Stomach smooth muscle (tissue), 2 donors: ENCODE data around the gene PTPN11.

ENCODE experiments used
- H3K27ac ChIP-seq: one replicate; pipeline ENCODE4 v1.7.0; 2013; ENCODE audit warnings: mild to moderate bottlenecking, low read length, inconsistent platforms
- H3K27me3 ChIP-seq, 2 donors: one replicate each; pipeline ENCODE4 v1.7.0; 2013; ENCODE audit warnings: low read length in 2 of 2; ENCODE audit not compliant: insufficient read depth in 2 of 2, control insufficient read depth in 1 of 2
- H3K36me3 ChIP-seq, 2 donors: one replicate each; pipeline ENCODE4 v1.7.0; 2013; ENCODE audit warnings: low read length in 2 of 2; ENCODE audit not compliant: control insufficient read depth in 2 of 2, insufficient read depth in 2 of 2
- H3K4me1 ChIP-seq: one replicate; pipeline ENCODE4 v1.7.0; 2013; ENCODE audit warnings: low read length; ENCODE audit not compliant: control insufficient read depth, insufficient read depth
- H3K4me3 ChIP-seq, 2 donors: one replicate each; pipeline ENCODE4 v1.7.0; 2013; ENCODE audit warnings: low read length in 2 of 2
- H3K9ac ChIP-seq, 2 donors: one replicate each; pipeline ENCODE4 v1.7.0; 2013; ENCODE audit warnings: low read length in 2 of 2, mild to moderate bottlenecking in 1 of 2
- H3K9me3 ChIP-seq, 2 donors: one replicate each; pipeline ENCODE4 v1.7.0; 2013; ENCODE audit warnings: low read length in 2 of 2; ENCODE audit not compliant: control insufficient read depth in 2 of 2
- donor health status: healthy.
- donor health status: Pancreatic carcinoma.

The PTPN11 gene

GRCh38 chr12:112479413-112479812, 60.7 kb downstream of the PTPN11 start:
- no peaks in the 10 kb centered on the region for H3K9me3 ChIP-seq
- H3K36me3 ChIP-seq = peaks cover 44 to 49% of the 10 kb centered on the region in 2 donors
- no peak overlapping the region for H3K9ac ChIP-seq
- H3K4me3 ChIP-seq = no peak overlapping the region
- no peaks in the 10 kb centered on the region for H3K27me3 ChIP-seq
- no peak overlapping the region for H3K27ac ChIP-seq
- no peaks in the 10 kb centered on the region for H3K4me1 ChIP-seq

DNA sequence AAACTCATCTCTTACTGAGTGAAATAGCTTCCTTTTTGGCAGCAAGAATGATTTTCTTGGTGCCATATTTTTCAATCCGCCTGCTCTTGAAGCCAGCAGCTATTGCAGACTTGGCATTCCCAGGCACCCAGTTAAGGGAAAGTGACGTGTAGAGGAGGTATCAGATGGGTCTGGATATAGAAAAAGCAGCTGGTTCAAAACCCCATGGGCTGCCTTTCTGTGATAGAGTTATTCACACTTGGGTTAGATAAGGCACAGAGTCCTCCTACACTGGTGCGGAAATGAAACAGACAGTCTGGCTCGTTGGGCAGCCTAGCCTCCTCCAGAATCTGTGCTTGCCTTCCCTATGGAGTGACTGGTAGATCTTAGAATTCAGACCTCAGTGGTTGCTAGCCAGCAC, 62.2 kb downstream of the PTPN11 start:
- H3K9ac ChIP-seq = no peak overlapping the region
- H3K27ac ChIP-seq = no peak overlapping the region
- no peaks in the 10 kb centered on the region for H3K27me3 ChIP-seq
- H3K9me3 ChIP-seq = no peaks in the 10 kb centered on the region
- no peak overlapping the region for H3K4me3 ChIP-seq
- peaks cover 35 to 43% of the 10 kb centered on the region in 2 donors for H3K36me3 ChIP-seq
- no peaks in the 10 kb centered on the region for H3K4me1 ChIP-seq

- H3K36me3 ChIP-seq = peaks cover 42 to 47% of the 10 kb centered on the region in 2 donors
- no peaks in the 10 kb centered on the region for H3K9me3 ChIP-seq
- H3K4me3 ChIP-seq = no peak overlapping the region
- H3K27me3 ChIP-seq = no peaks in the 10 kb centered on the region
- H3K27ac ChIP-seq = no peak overlapping the region
- peaks cover 2% of the 10 kb centered on the region for H3K4me1 ChIP-seq
- H3K9ac ChIP-seq = no peak overlapping the region
Observed at GRCh38 chr12:112482733-112483132, 64.0 kb downstream of the PTPN11 start.

- H3K27ac ChIP-seq = no peak overlapping the region
- H3K9me3 ChIP-seq = no peaks in the 10 kb centered on the region
- no peak overlapping the region for H3K4me3 ChIP-seq
- no peak overlapping the region for H3K9ac ChIP-seq
- H3K36me3 ChIP-seq = peaks cover 37 to 46% of the 10 kb centered on the region in 2 donors
- peaks cover 8% of the 10 kb centered on the region for H3K4me1 ChIP-seq
- H3K27me3 ChIP-seq = no peaks in the 10 kb centered on the region
Observed at GRCh38 chr12:112486361-112486760, 67.6 kb downstream of the PTPN11 start.

- H3K9me3 ChIP-seq = no peaks in the 10 kb centered on the region
- H3K4me3 ChIP-seq = no peak overlapping the region
- H3K36me3 ChIP-seq = peaks cover 31 to 39% of the 10 kb centered on the region in 2 donors
- H3K27ac ChIP-seq = no peak overlapping the region
- no peak overlapping the region for H3K9ac ChIP-seq
- H3K4me1 ChIP-seq = peaks cover 8% of the 10 kb centered on the region
- no peaks in the 10 kb centered on the region for H3K27me3 ChIP-seq
Observed at GRCh38 chr12:112488257-112488876, 69.6 kb downstream of the PTPN11 start.

GRCh38 chr12:112489456-112489855, 70.7 kb downstream of the PTPN11 start:
- Histone ChIP-seq H3K4me3 (no peak overlapping the region), H3K27me3 (no peaks in the 10 kb centered on the region), H3K4me1 (peaks cover 8% of the 10 kb centered on the region), H3K27ac (no peak overlapping the region), H3K9me3 (no peaks in the 10 kb centered on the region), H3K9ac (no peak overlapping the region), H3K36me3 (peaks cover 30 to 34% of the 10 kb centered on the region in 2 donors)

- Histone ChIP-seq H3K9me3 (no peaks in the 10 kb centered on the region), H3K36me3 (peaks cover 10 to 12% of the 10 kb centered on the region in 2 donors), H3K9ac (no peak overlapping the region), H3K4me3 (no peak overlapping the region), H3K4me1 (no peaks in the 10 kb centered on the region), H3K27ac (no peak overlapping the region), H3K27me3 (no peaks in the 10 kb centered on the region)
Observed at GRCh38 chr12:112496496-112496895, 77.7 kb downstream of the PTPN11 start.

GRCh38 chr12:112498580-112498979, 79.8 kb downstream of the PTPN11 start:
- H3K27ac ChIP-seq = no peak overlapping the region
- H3K36me3 ChIP-seq = peaks cover 10 to 14% of the 10 kb centered on the region in 2 donors
- no peak overlapping the region for H3K9ac ChIP-seq
- H3K4me3 ChIP-seq = no peak overlapping the region
- no peaks in the 10 kb centered on the region for H3K4me1 ChIP-seq
- H3K27me3 ChIP-seq = no peaks in the 10 kb centered on the region
- no peaks in the 10 kb centered on the region for H3K9me3 ChIP-seq

DNA sequence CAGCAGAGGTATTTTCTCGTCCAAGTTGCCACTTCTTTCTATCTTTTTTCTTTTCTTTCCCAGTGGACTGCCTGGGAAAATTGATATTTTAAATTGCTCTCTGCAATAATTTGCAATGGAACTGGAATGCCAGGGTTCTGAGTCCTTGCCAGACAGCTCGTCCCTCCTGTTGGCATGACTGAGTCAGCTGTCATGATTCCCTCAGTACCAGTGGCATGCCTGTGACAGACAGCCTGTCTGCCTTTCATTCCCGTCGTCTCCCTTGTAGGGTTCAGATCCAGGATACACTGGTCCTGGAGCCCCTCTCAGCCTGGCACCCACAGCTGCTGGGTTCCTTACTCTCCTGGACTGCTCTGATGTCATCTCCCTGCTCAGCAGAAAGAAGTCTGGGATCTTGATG, 84.8 kb downstream of the PTPN11 start:
- Histone ChIP-seq H3K36me3 (peaks cover 28 to 33% of the 10 kb centered on the region in 2 donors), H3K9ac (no peak overlapping the region)

GRCh38 chr12:112506513-112507166, 87.9 kb downstream of the PTPN11 start:
- H3K9ac ChIP-seq = no peak overlapping the region
- no peaks in the 10 kb centered on the region for H3K9me3 ChIP-seq
- H3K27me3 ChIP-seq = no peaks in the 10 kb centered on the region
- no peak overlapping the region for H3K4me3 ChIP-seq
- peaks cover 31 to 37% of the 10 kb centered on the region in 2 donors for H3K36me3 ChIP-seq
- H3K27ac ChIP-seq = no peak overlapping the region
- no peaks in the 10 kb centered on the region for H3K4me1 ChIP-seq

More for the DNA sequence above, 84.8 kb downstream of the PTPN11 start:
- no peaks in the 10 kb centered on the region for H3K27me3 ChIP-seq
- H3K27ac ChIP-seq = no peak overlapping the region
- H3K4me3 ChIP-seq = no peak overlapping the region
- no peaks in the 10 kb centered on the region for H3K4me1 ChIP-seq
- no peaks in the 10 kb centered on the region for H3K9me3 ChIP-seq

GRCh38 chr12:112513471-112513870, 94.7 kb downstream of the PTPN11 start:
- Histone ChIP-seq H3K27ac (no peak overlapping the region), H3K4me3 (no peak overlapping the region), H3K36me3 (peaks cover 6 to 8% of the 10 kb centered on the region in 2 donors), H3K27me3 (no peaks in the 10 kb centered on the region), H3K9me3 (no peaks in the 10 kb centered on the region), H3K4me1 (no peaks in the 10 kb centered on the region), H3K9ac (no peak overlapping the region)
